Upper lobe of right lung (tissue), 1 donor: ENCODE results near the gene PSMB10. TPM values are rescaled to one million over a fixed set of nuclear protein-coding genes. Genes with fewer than 3 reads are reported as not detected.

Experiments used
- ATAC-seq: fragments of 200-7000 bp; cut with Tn5 transposase; one replicate; pipeline ENCODE4 v1.9.1; 2020; ENCODE audit warnings: mild to moderate bottlenecking, moderate library complexity
- DNase-seq: peaks from one replicate; pipeline ENCODE4 v3.0.0-alpha.2; 2020
- H3K27ac ChIP-seq: fragments of 200-600 bp; one replicate; pipeline ENCODE4 v1.8.0; 2022
- H3K27me3 ChIP-seq: fragments of 200-600 bp; one replicate; pipeline ENCODE4 v1.8.0; 2022; ENCODE audit warnings: mild to moderate bottlenecking
- H3K36me3 ChIP-seq: fragments of 200-600 bp; one replicate; pipeline ENCODE4 v1.8.0; 2022
- H3K4me1 ChIP-seq: fragments of 200-600 bp; one replicate; pipeline ENCODE4 v1.8.0; 2022
- H3K4me3 ChIP-seq: fragments of 200-600 bp; one replicate; pipeline ENCODE4 v1.8.0; 2022; ENCODE audit warnings: mild to moderate bottlenecking
- H3K9me3 ChIP-seq: fragments of 200-600 bp; one replicate; pipeline ENCODE4 v1.8.0; 2022
- intact Hi-C: fragments of 100-400 bp; cut with DNase I; formaldehyde crosslinking; loops from one replicate; pipeline ENCODE4 v1.11.0; 2022
- total RNA-seq: library from RNA; stranded (reverse); fragmentation: NEBNext Ultra II Directional; extraction: Animal tissue kit (Norgen Biotek cat#: 25700); gene quantifications from one replicate; pipeline ENCODE4 v1.2.1, GENCODE V29; 2021
- TF ChIP-seq, protein P1 (sequence below): fragments of 200-600 bp; IDR thresholded peaks from one replicate; pipeline ENCODE4 v1.8.0; 2022; ENCODE audit warnings: antibody characterized with exemption
- donor health status: DM: no; HTN: yes; CAD: no; lungs with severe emphysema.

The PSMB10 gene
- total RNA-seq, 1 donor from 2014 or later = 71.6 TPM

DNA sequence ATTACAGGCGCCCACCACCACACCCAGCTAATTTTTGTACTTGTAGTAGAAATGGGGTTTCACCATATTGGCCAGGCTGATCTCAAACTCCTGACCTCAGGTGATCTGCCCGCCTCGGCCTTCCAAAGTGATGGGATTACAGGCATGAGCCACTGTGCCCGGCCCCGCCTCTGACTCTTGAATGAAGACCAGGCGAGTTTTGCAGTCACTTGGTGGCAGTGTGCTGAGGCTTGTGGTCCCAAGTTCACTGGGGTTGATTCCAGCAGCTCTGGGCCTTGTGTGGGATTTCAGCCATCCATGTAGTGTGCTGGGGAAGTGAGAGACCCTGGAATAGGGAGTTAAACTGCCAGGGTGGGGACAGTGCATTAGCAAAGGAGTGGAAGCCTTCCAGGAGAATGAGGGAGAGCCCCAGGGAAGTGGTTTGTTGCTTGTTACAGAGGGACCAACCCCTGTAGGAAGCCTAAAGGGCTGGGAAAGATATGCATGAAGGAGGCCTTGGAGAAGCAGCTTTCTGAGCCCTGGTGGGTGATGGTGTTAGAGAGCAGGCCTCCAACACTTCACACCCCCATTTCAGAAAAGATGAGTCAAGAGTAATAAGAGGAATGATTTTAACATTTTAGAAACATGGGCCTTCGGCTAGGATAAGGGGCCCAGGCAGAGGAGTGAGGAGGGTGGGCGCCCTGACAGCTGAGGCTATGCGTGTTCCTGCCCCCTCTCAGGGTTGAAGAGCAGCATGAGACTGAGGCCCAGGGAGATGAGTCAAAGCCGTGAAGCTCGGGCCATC lies 29.1 kb downstream of the PSMB10 start:
- Histone ChIP-seq H3K4me1 (no peaks in the 10 kb centered on the region), H3K36me3 (peaks cover 39% of the 10 kb centered on the region)
- intact Hi-C loops = no loop called here

DNA sequence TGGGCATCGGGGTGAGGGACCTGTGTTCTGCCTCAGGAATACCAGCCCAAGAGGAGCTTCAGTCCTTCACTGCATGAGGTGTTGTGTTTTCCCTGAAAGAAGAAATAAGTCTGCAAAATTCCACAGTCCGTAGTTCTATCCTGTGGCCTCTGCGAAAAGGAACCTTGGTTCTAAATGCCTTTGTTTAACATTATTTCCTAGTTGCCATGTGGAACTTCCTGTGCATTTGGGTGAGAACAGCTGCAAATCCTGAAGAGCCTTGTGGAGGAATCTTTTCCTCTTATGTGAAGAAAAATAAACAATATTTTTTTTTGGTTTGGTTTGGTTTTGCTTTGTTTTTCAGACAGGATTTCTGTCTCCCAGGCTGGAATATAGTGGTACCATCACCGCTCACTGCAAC lies 33.8 kb downstream of the PSMB10 start:
- Histone ChIP-seq H3K4me3 (no peak overlapping the region), H3K9me3 (no peaks in the 10 kb centered on the region), H3K36me3 (peaks cover 9% of the 10 kb centered on the region), H3K4me1 (peaks cover 7% of the 10 kb centered on the region), H3K27ac (no peak overlapping the region), H3K27me3 (no peaks in the 10 kb centered on the region)
- intact Hi-C loops = no loop called here
- DNase-seq (no peak), ATAC-seq (no peak)
- TF ChIP-seq, protein P1, sequence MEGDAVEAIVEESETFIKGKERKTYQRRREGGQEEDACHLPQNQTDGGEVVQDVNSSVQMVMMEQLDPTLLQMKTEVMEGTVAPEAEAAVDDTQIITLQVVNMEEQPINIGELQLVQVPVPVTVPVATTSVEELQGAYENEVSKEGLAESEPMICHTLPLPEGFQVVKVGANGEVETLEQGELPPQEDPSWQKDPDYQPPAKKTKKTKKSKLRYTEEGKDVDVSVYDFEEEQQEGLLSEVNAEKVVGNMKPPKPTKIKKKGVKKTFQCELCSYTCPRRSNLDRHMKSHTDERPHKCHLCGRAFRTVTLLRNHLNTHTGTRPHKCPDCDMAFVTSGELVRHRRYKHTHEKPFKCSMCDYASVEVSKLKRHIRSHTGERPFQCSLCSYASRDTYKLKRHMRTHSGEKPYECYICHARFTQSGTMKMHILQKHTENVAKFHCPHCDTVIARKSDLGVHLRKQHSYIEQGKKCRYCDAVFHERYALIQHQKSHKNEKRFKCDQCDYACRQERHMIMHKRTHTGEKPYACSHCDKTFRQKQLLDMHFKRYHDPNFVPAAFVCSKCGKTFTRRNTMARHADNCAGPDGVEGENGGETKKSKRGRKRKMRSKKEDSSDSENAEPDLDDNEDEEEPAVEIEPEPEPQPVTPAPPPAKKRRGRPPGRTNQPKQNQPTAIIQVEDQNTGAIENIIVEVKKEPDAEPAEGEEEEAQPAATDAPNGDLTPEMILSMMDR = no peak

More for the DNA sequence above, 29.1 kb downstream of the PSMB10 start:
- DNase-seq (no peak), ATAC-seq (no peak)
- Histone ChIP-seq H3K9me3 (no peaks in the 10 kb centered on the region), H3K27ac (no peak overlapping the region), H3K27me3 (no peaks in the 10 kb centered on the region), H3K4me3 (no peak overlapping the region)
- TF ChIP-seq, protein P1 = no peak

DNA sequence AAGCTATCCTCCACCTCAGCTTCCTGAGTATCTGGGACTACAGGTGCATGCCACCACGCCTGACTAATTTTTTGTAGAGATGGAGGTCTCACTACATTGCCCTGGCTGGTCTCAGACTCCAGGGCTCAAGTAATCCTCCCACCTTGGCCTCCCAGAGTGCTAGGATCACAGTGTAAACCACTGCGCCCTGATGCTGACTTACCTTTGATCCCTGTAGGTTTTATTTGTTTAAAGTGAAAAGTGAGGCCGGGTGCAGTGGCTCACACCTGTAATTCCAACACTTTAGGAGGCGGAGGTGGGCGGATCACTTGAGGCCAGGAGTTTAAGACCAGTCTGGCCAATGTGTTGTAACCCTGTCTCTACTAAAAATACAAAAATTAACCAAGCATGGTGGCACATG lies 34.9 kb downstream of the PSMB10 start:
- no peak overlapping the region for H3K4me3 ChIP-seq
- ATAC-seq (no peak), DNase-seq (no peak)
- no peaks in the 10 kb centered on the region for H3K9me3 ChIP-seq
- peaks cover 9% of the 10 kb centered on the region for H3K36me3 ChIP-seq
- intact Hi-C loops = no loop called here
- no peaks in the 10 kb centered on the region for H3K27me3 ChIP-seq
- TF ChIP-seq, protein P1 = no peak
- no peak overlapping the region for H3K27ac ChIP-seq
- peaks cover 12% of the 10 kb centered on the region for H3K4me1 ChIP-seq

DNA sequence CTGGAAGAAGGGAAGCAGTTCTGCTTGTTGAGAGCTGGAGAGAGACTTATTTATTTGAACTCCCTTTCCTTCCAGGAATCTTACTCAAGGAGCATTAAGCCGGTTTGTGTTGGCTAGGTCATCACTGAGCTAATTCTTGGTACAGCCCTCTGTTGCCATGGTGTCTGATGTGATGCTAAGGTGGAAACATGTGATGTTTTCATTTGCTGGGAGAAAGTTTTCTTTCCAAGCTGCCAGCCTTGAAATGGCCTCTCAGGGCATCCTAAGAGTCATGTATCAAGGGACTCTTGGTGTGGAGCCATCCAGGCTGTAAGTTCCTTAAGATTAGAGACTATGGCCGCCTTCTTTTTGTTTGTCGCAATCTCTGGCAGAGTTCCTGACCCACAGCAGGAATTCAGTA lies 39.4 kb downstream of the PSMB10 start:
- intact Hi-C loops = no loop called here
- H3K9me3 ChIP-seq = no peaks in the 10 kb centered on the region
- TF ChIP-seq, protein P1 = no peak
- no peaks in the 10 kb centered on the region for H3K27me3 ChIP-seq
- no peak for ATAC-seq
- H3K4me3 ChIP-seq = no peak overlapping the region
- peaks cover 34% of the 10 kb centered on the region for H3K4me1 ChIP-seq
- H3K27ac ChIP-seq = peak overlapping the region; percentile 18
- H3K36me3 ChIP-seq = no peaks in the 10 kb centered on the region
- no peak for DNase-seq

DNA sequence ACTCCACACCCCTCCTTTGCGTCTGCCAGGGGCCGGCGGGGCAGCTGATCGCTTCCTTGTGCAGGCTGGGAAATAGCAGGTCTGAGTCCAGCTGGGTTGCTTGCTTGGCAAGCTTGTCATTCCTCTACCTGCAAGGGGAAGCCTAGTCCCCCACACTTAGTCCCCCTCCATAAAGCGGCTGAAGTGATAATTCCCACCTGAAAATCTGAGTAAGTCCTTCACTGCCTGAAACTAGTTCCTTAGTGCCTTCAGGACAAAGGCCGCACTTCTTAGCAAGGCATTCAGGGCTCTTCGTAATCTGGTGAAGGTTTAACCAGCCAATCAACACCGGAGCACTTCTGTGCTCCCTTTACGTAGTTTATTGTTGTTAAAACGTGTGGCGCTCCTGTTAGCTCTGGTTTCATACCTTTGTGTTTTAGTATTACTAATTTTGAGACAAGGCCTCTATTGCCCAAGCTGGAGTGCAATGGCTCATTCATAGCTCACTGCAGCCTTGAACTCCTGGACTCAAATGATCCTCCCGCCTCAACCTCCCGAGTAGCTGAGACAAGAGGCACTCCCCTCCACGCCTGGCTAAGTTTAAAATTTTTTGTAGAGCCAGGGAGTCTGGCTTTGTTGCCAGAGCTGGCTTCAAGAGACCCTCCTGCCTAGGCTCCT lies 42.8 kb downstream of the PSMB10 start:
- no peak for ATAC-seq

More for the DNA sequence above, 42.8 kb downstream of the PSMB10 start:
- peak overlapping the region; percentile 97 for H3K27ac ChIP-seq
- no peaks in the 10 kb centered on the region for H3K36me3 ChIP-seq
- peaks cover 34% of the 10 kb centered on the region for H3K4me1 ChIP-seq
- peak overlapping the region; percentile 88 for H3K4me3 ChIP-seq
- no peak for DNase-seq
- TF ChIP-seq, protein P1 = no peak
- intact Hi-C loops = no loop called here
- no peaks in the 10 kb centered on the region for H3K9me3 ChIP-seq
- no peaks in the 10 kb centered on the region for H3K27me3 ChIP-seq
